ENCODE measurements around the gene RPS6KA2.

- TF ChIP-seq CTCF (conservative IDR thresholded peaks at IDR 0.05; ENCODE audit: low read depth in 2 of 2): no peak
- TF ChIP-seq REST (IDR thresholded peaks at IDR 0.05; ENCODE audit: unreplicated experiment): no peak
- no peak for TF ChIP-seq EZH2phosphoT487 (IDR thresholded peaks at IDR 0.05; ENCODE audit: unreplicated experiment)
- no peak for TF ChIP-seq POLR2AphosphoS5 (IDR thresholded peaks at IDR 0.05; ENCODE audit: low read depth)
- no peak for TF ChIP-seq ETS1 (IDR thresholded peaks at IDR 0.05)
- TF ChIP-seq ZNF114 (CRISPR knock-in tag; IDR thresholded peaks at IDR 0.05): no peak
Observed at GRCh38 chr6:166558156-166559005, 68.7 kb downstream of the RPS6KA2 start.
